LNCAP (cell line): ENCODE data around the gene MIEF1.

ENCODE experiments used
- TF ChIP-seq, protein P1 (sequence below): fragments of 450-650 bp; IDR thresholded peaks from 2 replicates; pipeline ENCODE4 v1.5.1; 2017; ENCODE audit warnings: mild to moderate bottlenecking

MIEF1 gene

DNA sequence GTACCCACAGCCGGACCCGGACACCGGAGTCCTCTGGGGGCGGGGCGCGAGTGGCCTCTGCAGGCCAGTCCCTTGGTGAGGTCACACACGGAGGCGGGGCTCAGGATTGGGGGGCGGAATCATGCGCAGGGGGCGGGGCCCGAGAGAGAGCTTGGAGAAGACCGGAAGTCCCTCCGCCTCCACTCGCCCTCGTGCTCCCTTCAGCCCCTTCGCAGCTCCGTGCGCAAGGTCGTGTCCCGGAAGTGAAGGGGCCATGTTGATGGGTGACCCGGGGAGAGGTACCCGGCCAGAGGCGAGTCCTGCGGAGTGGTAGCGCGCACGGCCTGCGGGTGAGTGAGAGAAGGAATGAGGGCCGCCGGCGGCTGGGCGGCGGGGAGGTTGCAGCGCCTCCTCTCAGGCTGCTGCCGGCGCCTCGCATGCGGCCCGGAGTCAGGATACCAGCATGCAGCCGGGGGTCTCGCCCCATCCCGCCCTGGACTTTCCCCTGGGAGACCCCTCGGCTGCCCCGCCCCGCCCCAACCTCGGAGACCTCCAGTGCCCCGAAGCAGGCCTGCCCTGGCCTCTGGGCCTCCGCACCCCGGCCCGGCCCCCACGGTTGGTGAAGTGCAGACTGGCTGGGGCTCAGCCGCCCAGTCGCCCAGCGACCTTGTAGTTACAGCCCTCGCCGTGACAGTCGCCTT is at the start of gene MIEF1:
Gene MIEF1 (plus strand): TSS at position 182 of the 680 bp plus-strand sequence. CDS start 9,005 bp downstream, outside the sequence.
- TF ChIP-seq, protein P1, sequence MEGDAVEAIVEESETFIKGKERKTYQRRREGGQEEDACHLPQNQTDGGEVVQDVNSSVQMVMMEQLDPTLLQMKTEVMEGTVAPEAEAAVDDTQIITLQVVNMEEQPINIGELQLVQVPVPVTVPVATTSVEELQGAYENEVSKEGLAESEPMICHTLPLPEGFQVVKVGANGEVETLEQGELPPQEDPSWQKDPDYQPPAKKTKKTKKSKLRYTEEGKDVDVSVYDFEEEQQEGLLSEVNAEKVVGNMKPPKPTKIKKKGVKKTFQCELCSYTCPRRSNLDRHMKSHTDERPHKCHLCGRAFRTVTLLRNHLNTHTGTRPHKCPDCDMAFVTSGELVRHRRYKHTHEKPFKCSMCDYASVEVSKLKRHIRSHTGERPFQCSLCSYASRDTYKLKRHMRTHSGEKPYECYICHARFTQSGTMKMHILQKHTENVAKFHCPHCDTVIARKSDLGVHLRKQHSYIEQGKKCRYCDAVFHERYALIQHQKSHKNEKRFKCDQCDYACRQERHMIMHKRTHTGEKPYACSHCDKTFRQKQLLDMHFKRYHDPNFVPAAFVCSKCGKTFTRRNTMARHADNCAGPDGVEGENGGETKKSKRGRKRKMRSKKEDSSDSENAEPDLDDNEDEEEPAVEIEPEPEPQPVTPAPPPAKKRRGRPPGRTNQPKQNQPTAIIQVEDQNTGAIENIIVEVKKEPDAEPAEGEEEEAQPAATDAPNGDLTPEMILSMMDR, result no peak

DNA sequence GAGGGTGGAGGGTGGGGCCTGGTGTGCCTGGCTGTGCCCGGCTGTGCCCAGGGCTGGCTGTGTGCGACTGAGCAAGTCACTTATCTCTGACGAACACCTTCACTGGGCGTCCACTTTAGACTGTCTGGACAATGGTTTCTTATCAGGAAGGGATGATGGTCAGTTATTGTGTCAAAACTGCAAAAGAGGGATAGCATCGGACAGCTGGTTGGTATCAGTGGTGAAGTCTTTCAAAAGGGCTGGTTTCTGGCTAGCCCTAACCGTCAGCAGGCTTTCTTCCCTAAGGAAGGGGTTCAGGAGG is 49.4 kb upstream of the MIEF1 start:
- TF ChIP-seq, protein P1, result no peak

DNA sequence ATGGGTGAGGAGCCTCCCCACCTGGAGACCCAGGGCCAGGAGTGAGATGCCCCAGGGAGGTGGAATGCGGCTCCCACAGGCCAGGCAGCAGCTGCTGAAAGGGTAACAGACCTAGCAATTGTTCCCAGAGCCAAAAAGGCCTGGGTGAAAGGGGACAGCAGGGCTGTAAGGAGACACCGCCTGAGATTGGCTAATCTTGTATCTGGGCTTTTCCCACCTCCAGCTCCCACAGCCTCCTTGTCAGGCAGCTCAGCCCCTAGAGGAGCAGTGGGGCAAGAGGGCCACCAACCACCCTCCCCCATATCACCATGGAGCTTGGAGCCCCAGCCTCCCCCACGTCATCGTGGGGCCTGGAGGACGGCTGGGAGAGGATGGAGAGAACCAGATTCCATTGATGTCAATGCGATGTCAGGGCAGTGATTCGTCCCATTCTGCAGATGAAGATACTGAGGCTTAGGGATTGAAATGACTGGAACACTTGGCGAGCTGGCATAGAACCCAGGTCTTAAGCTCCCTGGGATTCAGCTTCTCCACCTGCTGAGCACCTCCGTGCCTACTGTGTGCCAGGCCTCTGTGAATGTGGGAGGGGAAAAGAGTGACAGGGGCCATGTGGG is 48.2 kb upstream of the MIEF1 start:
- TF ChIP-seq, protein P1, result no peak

DNA sequence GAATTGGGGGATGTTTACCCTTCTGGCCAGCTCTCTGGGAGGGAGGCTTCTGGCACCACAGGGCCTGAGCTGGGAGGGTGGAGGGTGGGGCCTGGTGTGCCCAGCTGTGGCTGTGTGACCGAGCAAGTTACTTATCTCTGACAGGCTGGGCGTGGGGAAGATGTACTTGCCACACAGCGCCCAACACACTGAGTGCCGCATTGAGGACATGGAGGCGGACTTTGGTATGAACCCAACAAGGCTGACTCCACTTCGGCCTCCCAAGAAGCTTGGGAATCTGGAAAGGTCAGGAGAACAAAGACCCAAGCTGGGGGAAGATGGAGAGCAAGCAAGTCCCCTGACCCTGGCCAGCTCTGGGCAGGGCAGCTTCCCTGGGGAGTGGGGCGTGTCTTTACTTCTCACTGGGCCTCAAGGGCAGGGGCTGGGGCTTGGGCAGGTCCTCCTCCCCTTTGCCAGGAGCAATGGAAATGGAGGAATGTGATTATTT is 47.7 kb upstream of the MIEF1 start:
- TF ChIP-seq, protein P1, result no peak

DNA sequence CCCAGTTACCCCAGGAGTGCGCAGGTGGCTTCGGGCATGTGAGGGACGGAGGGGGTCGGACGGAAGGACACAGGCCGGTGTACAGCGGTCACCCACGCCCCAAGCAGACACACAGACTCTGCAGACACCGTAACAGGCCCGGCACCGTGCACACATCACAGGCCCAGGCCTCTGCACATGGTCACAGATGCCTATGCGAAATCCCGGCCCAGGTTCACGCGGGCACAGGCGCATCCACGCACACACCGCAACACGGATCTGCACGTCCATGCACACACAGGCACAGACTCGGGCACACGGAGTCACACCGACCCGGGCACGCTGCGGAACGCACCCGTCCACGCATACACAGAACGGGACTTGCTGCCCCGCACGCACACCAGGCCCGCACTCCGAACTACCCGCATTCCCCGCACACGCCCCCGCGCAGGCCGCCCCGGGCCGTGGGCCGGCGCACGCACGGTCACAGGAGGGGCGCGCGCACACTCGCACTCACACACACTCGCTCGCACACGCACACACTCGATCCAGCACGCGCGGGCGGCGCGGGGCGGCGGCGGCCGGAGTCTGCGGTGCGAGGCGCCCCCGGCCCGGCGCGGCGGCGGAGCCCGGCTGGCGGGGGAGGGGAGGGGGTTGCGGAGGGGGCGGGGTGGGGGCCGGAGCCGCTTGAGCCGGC is 45.4 kb upstream of the MIEF1 start, which contains the start of gene MGAT3:
Gene MGAT3 (plus strand): TSS at position 491 of the 676 bp plus-strand sequence. CDS start 30,336 bp downstream, outside the sequence.
- TF ChIP-seq, protein P1, result no peak

DNA sequence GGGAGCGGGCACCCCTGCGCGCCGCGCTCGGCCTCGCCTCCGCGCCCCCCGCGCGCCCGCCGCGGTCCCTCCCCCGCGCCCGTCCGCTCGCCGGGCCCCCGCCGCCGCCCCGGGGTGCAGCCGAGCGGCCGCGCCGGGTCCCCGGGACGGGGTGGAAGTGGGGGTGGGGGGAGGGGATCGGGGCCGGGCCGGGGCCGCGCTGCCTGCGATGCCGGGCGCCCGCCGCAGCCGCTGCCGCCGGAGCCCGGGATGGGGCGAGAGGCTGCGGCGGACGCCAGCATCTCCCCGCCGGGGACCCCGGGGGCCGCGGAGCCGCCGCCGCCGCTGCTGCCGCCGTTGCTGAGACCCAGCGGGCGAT is 44.9 kb upstream of the MIEF1 start:
- TF ChIP-seq, protein P1, result no peak

DNA sequence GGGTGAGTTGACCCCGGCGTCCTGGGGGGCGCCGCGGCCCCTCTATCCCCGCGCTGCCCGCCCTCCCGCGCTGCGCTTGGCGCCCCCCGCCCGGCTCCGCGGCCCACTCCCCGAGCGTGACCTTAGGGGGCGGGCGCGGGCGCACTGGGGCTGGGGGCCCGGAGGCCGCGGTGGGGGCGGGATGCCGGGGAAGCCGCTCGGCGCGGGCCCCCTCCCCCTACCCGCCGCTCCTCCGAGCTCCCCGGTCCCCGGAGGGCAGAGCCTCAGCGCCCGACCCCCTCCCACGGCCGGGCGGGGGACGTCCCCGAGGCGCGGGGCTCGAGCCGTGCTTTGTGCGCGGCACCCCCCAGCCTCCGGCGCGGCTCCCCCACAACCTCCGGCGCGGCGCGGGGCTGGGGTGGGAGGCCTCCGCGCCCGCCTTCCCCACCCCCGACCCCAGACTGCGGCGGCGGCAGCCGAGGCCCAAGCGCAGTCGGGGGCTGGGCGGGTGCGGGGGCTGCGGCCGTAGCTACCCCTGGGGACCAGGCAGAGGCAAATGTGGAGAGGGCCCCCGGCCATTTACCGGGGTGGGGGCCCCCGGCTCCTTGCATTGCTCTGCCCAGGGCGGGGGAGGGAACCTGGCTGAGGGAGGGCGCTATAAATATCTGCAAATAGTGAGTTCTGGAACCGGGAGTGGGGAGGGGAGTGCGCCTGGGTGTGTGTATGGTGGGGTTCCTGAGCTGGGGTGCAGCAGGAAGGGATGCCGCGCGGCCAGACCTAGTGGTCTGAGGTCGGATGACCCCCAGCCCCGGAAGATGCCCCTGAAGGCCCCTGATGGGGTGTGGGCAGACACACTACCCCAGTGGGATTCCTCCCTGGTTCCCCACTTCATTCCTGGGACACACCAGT is 44.3 kb upstream of the MIEF1 start:
- TF ChIP-seq, protein P1, result no peak
